K562 (cell line): ENCODE measurements around the gene HARS1. TPM values are rescaled to one million over a fixed set of nuclear protein-coding genes. Genes with fewer than 3 reads are reported as not detected.

ENCODE experiments used
- BRF2 ChIP-seq: IDR thresholded peaks from 3 replicates; pipeline ENCODE4 v1.6.1; 2011; ENCODE audit warnings: borderline replicate concordance, mild to moderate bottlenecking; ENCODE audit not compliant: insufficient read length, insufficient read depth
- DPF2 ChIP-seq: fragments of 450-650 bp; IDR thresholded peaks from 2 replicates; pipeline ENCODE4 v1.6.1; 2016
- HSF4 ChIP-seq: fragments of 250-450 bp; sonication (Bioruptor Pico); IDR thresholded peaks from 2 replicates; pipeline ENCODE4 v2.1.2; 2022; ENCODE audit warnings: mild to moderate bottlenecking, moderate library complexity, borderline replicate concordance
- MAFF ChIP-seq: IDR thresholded peaks from 2 replicates; pipeline ENCODE4 v1.6.1; 2012; ENCODE audit warnings: low read length, improper control_type of control experiment
- RERE ChIP-seq: sonication (generic); formaldehyde crosslinking; IDR thresholded peaks from 2 replicates; pipeline ENCODE4 v1.8.0; 2023; ENCODE audit warnings: missing genetic modification reagents, mild to moderate bottlenecking, borderline replicate concordance
- ZBTB11 ChIP-seq, 3 experiments: fragments of 200-800 bp in 1 of 3; fragments of 250-450 bp in 1 of 3; fragments of 450-650 bp in 1 of 3; sonication (Bioruptor Pico) in 1 of 3; sonication (Bioruptor generic) in 1 of 3; formaldehyde crosslinking in 1 of 3; IDR thresholded peaks; 2 replicates each; pipeline versions ENCODE4 v1.6.1 to v1.8.0; 2016 to 2022; ENCODE audit warnings: mild to moderate bottlenecking in 2 of 3, missing genetic modification characterization in 2 of 3, missing compliant biosample characterization in 1 of 3, moderate library complexity in 1 of 3
- polyA plus RNA-seq, 8 experiments: library from polyadenylated mRNA; depleted of rRNA in 4 of 8; stranded (reverse) in 5 of 8; unstranded in 3 of 8; fragments of >200 nt; fragmentation: Nextera tagmentation in 2 of 8; fragmentation: Illumina TruSeq in 1 of 8; extraction: Ambion mirVana in 2 of 8; extraction: Trizol in 1 of 8; gene quantifications; 2 replicates each; pipeline versions ENCODE4 v1.2.1 to v1.2.3, GENCODE V29; 2011 to 2014; ENCODE audit warnings: inconsistent platforms in 1 of 8, missing spikeins in 1 of 8
- total RNA-seq, 7 experiments: library from RNA; depleted of rRNA in 6 of 7; stranded (reverse); fragments of >200 nt in 6 of 7; fragmentation: Illumina TruSeq in 2 of 7; extraction: Trizol in 2 of 7; gene quantifications; 2 replicates each; pipeline versions ENCODE4 v1.2.1 to v1.2.3, GENCODE V29; 2011 to 2021; ENCODE audit warnings: low replicate concordance in 1 of 7
- TF ChIP-seq, protein P1 (sequence below): IDR thresholded peaks from 2 replicates; pipeline ENCODE4 v1.6.1; 2016; ENCODE audit warnings: missing genetic modification characterization, missing compliant biosample characterization

The HARS1 gene
- total and polyA plus RNA-seq, 9 of the 15 experiments (the other 6 are each of a cell fraction or from before 2014, with no cell fraction given) = 13.5 to 88.5 (median 75.2) TPM

DNA sequence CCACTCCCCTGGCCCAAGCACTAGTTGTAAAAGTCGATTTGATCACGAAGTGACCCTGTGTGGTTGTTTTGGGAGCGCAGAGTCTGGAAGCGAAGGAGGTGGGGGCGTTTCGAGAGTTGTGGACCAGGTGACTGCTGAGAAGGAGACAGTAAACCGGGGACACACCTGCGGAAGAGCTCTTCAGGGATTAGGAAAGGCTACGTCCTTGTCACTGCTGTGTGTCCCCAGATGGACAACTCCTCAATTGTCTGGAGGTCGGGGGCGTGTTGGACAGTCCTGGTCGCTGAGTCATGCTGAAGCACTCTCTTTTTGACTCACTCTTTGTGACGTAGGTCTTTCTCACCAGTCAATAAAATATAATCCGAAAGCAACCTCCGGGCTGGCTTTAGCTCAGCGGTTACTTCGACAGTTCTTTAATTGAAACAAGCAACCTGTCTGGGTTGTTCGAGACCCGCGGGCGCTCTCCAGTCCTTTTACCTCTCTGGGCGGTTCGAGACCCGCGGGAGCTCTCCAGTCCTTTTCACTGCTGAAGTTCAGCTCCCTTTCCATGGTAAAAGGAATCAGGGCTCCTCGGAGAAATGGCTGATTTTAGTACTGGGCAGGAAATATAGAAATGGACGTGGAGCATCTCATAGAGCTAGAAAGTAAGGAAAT lies 19.9 kb upstream of the HARS1 start (continued):
- TF ChIP-seq RERE (no peak; the same call in 1 of the 2 replicates), ZBTB11 (CRISPR knock-in tag; IDR thresholded peaks at IDR 0.05) (peak in 1 of 3 experiments; percentile 72; a peak in 2 of 6 replicates), MAFF (peak; percentile 96), HSF4 (no peak), DPF2 (peak; percentile 89), BRF2 (no peak)
- TF ChIP-seq, protein P1, sequence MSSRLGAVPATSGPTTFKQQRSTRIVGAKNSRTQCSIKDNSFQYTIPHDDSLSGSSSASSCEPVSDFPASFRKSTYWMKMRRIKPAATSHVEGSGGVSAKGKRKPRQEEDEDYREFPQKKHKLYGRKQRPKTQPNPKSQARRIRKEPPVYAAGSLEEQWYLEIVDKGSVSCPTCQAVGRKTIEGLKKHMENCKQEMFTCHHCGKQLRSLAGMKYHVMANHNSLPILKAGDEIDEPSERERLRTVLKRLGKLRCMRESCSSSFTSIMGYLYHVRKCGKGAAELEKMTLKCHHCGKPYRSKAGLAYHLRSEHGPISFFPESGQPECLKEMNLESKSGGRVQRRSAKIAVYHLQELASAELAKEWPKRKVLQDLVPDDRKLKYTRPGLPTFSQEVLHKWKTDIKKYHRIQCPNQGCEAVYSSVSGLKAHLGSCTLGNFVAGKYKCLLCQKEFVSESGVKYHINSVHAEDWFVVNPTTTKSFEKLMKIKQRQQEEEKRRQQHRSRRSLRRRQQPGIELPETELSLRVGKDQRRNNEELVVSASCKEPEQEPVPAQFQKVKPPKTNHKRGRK = no peak
